ENCODE measurements around the gene TARS1. TPM values are rescaled to one million over a fixed set of nuclear protein-coding genes. Genes with fewer than 3 reads are reported as not detected.

TARS1 gene
- total and polyA plus RNA-seq, 8 donors, result 25.5 to 158 (median 82.5) TPM

GRCh38 chr5:33470544-33470943, 29.8 kb downstream of the TARS1 start:
- 57 to 69% (median 63%) methylated on average over 3 of the region's 3 CpGs for WGBS, 5 donors
- Histone ChIP-seq H3K27ac (no peak overlapping the region), H3K27me3 (no peaks in the 10 kb centered on the region), H3K4me3 (no peak overlapping the region), H3K9me3 (no peaks in the 10 kb centered on the region), H3K36me3 (peaks cover 37 to 99% (median 95%) of the 10 kb centered on the region in 4 donors), H3K4me1 (no peaks in the 10 kb centered on the region)
- TF ChIP-seq EP300 (IDR thresholded peaks at IDR 0.05), result no peak
- TF ChIP-seq, protein P1, sequence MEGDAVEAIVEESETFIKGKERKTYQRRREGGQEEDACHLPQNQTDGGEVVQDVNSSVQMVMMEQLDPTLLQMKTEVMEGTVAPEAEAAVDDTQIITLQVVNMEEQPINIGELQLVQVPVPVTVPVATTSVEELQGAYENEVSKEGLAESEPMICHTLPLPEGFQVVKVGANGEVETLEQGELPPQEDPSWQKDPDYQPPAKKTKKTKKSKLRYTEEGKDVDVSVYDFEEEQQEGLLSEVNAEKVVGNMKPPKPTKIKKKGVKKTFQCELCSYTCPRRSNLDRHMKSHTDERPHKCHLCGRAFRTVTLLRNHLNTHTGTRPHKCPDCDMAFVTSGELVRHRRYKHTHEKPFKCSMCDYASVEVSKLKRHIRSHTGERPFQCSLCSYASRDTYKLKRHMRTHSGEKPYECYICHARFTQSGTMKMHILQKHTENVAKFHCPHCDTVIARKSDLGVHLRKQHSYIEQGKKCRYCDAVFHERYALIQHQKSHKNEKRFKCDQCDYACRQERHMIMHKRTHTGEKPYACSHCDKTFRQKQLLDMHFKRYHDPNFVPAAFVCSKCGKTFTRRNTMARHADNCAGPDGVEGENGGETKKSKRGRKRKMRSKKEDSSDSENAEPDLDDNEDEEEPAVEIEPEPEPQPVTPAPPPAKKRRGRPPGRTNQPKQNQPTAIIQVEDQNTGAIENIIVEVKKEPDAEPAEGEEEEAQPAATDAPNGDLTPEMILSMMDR (IDR thresholded peaks at IDR 0.05), result peak in 1 of 7 experiments; percentile 12
- peak in 1 of 2 donors; percentile 57 for DNase-seq
- intact Hi-C loops (cut with DNase I; ENCODE audit: low total_unique reads), result loop anchor here (10.0 kb wide), 1 partner anchor 1354 kb away; no protein-coding TSS in a partner anchor

DNA sequence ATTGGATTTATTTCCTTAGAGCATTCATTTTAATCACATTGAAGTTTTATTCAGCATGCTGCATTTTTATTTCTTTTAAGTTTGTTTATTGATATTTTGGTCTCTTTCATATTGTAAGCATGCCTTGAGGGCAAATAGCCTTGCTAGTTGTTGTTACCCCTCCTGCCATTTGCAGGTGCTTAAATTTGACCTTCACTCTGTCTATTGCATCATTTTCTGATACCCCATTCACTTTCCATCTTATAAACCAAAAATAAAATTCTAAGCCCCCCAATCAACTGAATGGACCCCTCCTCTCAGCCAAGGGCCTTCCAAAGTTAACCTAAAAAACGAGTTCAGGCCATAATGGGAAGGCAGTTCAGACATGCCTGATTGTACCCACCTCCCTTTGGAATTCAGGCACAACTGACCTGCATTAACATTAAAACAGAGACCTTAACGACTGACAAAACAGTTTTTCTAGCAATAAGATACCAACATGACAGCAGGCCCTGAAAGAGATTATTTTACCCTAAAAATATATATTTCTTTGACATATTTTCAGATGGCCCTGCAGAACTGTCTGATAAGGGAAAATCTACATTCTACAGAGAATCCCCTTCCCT, 32.1 kb downstream of the TARS1 start:
- H3K4me3 ChIP-seq, result no peak overlapping the region
- H3K9me3 ChIP-seq, result no peaks in the 10 kb centered on the region
- no peaks in the 10 kb centered on the region for H3K27me3 ChIP-seq
- 68 to 78% (median 73%) methylated on average over 2 of the region's 2 CpGs for WGBS, 5 donors
- TF ChIP-seq, protein P1 (IDR thresholded peaks at IDR 0.05), result no peak
- no peak for TF ChIP-seq POLR2AphosphoS5 (IDR thresholded peaks at IDR 0.05)
- no peak for TF ChIP-seq EP300 (IDR thresholded peaks at IDR 0.05)
- DNase-seq, result no peak
- no peaks in the 10 kb centered on the region for H3K4me1 ChIP-seq
- intact Hi-C loops (cut with DNase I; ENCODE audit: low total_unique reads), result loop anchor here (10.0 kb wide), 1 partner anchor 1352 kb away; no protein-coding TSS in a partner anchor
- no peak overlapping the region for H3K27ac ChIP-seq
- peaks cover 22 to 97% (median 93%) of the 10 kb centered on the region in 4 donors for H3K36me3 ChIP-seq

DNA sequence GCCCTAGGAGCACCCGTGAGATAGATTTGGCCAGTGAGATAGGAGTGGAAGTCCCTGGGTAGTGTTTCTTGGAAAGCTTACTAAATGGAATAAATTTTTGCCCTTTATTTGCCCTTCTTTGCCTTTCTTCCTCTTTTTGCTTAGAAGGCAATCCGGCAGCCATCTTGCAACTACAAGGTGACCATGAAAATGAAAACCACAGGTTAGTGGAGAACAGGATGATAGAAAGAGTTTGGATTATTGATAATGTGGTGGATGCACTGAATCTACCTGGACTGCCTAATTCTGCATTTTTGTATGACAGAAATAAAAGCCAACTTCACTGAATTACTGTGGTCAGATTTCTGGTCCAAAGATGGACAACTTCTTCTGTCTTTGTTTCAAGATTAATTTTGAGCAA, 33.2 kb downstream of the TARS1 start:
- intact Hi-C loops (cut with DNase I; ENCODE audit: low total_unique reads), result loop anchor here (10.0 kb wide), 1 partner anchor 1351 kb away; no protein-coding TSS in a partner anchor
- H3K27me3 ChIP-seq, result no peaks in the 10 kb centered on the region
- no peaks in the 10 kb centered on the region for H3K9me3 ChIP-seq
- no peak overlapping the region for H3K27ac ChIP-seq
- TF ChIP-seq, protein P1 (IDR thresholded peaks at IDR 0.05), result no peak
- no peak for TF ChIP-seq EP300 (IDR thresholded peaks at IDR 0.05)
- no peak for TF ChIP-seq POLR2AphosphoS5 (IDR thresholded peaks at IDR 0.05)
- no peak for TF ChIP-seq POLR2A (IDR thresholded peaks at IDR 0.05)
- no peaks in the 10 kb centered on the region for H3K4me1 ChIP-seq
- DNase-seq, result no peak
- peaks cover 13 to 90% (median 87%) of the 10 kb centered on the region in 4 donors for H3K36me3 ChIP-seq
- 92 to 100% (median 98%) methylated on average over 2 of the region's 2 CpGs for WGBS, 5 donors
- no peak overlapping the region for H3K4me3 ChIP-seq

GRCh38 chr5:33474931-33475499, 34.2 kb downstream of the TARS1 start:
- Histone ChIP-seq H3K27ac (no peak overlapping the region), H3K4me3 (no peak overlapping the region), H3K4me1 (no peaks in the 10 kb centered on the region), H3K27me3 (no peaks in the 10 kb centered on the region), H3K9me3 (no peaks in the 10 kb centered on the region), H3K36me3 (peaks cover 9 to 85% (median 84%) of the 10 kb centered on the region in 4 donors)
- no peak for TF ChIP-seq POLR2A (IDR thresholded peaks at IDR 0.05)
- TF ChIP-seq EP300 (IDR thresholded peaks at IDR 0.05), result no peak
- no peak for TF ChIP-seq POLR2AphosphoS5 (IDR thresholded peaks at IDR 0.05)
- TF ChIP-seq, protein P1 (IDR thresholded peaks at IDR 0.05), result no peak
- WGBS, 5 donors, result 92 to 100% (median 96%) methylated on average over 3 of the region's 3 CpGs
- DNase-seq, result no peak
- intact Hi-C loops (cut with DNase I; ENCODE audit: low total_unique reads), result loop anchor here (10.0 kb wide), 1 partner anchor 1350 kb away; no protein-coding TSS in a partner anchor

Measured in stomach (tissue), 9 donors.